K562 (cell line): ENCODE measurements around the gene CLCN6. TPM values are rescaled to one million over a fixed set of nuclear protein-coding genes. Genes with fewer than 3 reads are reported as not detected.

Experiments used
- ARNT ChIP-seq, 2 experiments: fragments of 450-650 bp; IDR thresholded peaks; 2 replicates each; pipeline ENCODE4 v1.6.1; 2016; ENCODE audit warnings: mild to moderate bottlenecking in 1 of 2
- CCAR2 ChIP-seq: fragments of 200-400 bp; formaldehyde crosslinking; IDR thresholded peaks from 2 replicates; pipeline ENCODE4 v1.6.1; 2017; ENCODE audit warnings: mild to moderate bottlenecking, low read depth, low read length
- CREBBP ChIP-seq: IDR thresholded peaks from one replicate; pipeline ENCODE4 v1.6.1; 2012; ENCODE audit warnings: low read depth, mild to moderate bottlenecking, control low read depth, inconsistent platforms, low read length
- CREM ChIP-seq: IDR thresholded peaks from 2 replicates; pipeline ENCODE4 v1.6.1; 2014; ENCODE audit warnings: antibody characterized with exemption, low read depth
- EGR1 ChIP-seq: fragments of 450-650 bp; conservative IDR thresholded peaks from 2 replicates; pipeline ENCODE4 v1.6.1; 2017; ENCODE audit warnings: mild to moderate bottlenecking
- FOXA1 ChIP-seq: fragments of 450-650 bp; IDR thresholded peaks from 2 replicates; pipeline ENCODE4 v1.6.1; 2016; ENCODE audit warnings: mild to moderate bottlenecking, borderline replicate concordance
- FOXA3 ChIP-seq, 2 experiments: fragments of 450-650 bp in 1 of 2; sonication (generic) in 1 of 2; formaldehyde crosslinking; IDR thresholded peaks in 1 of 2; conservative IDR thresholded peaks in 1 of 2; 2 replicates each; pipeline versions ENCODE4 v1.4.0 to v1.8.0; 2020 to 2022; ENCODE audit warnings: mild to moderate bottlenecking in 2 of 2, missing genetic modification reagents in 1 of 2
- HNRNPH1 ChIP-seq: fragments of 200-400 bp; formaldehyde crosslinking; optimal IDR thresholded peaks from 2 replicates; pipeline ENCODE3; 2017; ENCODE audit warnings: low read depth, mild to moderate bottlenecking, low read length, moderate library complexity
- KLF10 ChIP-seq: fragments of 250-450 bp; sonication (Bioruptor Pico); IDR thresholded peaks from 2 replicates; pipeline ENCODE4 v1.6.1; 2021; ENCODE audit warnings: matching md5 sums
- LCOR ChIP-seq: sonication (generic); formaldehyde crosslinking; IDR thresholded peaks from 2 replicates; pipeline ENCODE4 v1.8.0; 2022; ENCODE audit warnings: mild to moderate bottlenecking, missing genetic modification reagents
- MCM5 ChIP-seq: fragments of 450-650 bp; IDR thresholded peaks from 2 replicates; pipeline ENCODE4 v1.6.1; 2016; ENCODE audit warnings: low read depth
- NONO ChIP-seq, 2 experiments: fragments of 200-400 bp in 1 of 2; fragments of 450-650 bp in 1 of 2; formaldehyde crosslinking in 1 of 2; IDR thresholded peaks; 2 replicates each; pipeline ENCODE4 v1.6.1; 2017; ENCODE audit warnings: low read depth in 2 of 2, mild to moderate bottlenecking in 2 of 2, moderate library complexity in 2 of 2, low read length in 1 of 2
- NR2C1 ChIP-seq, 2 experiments: fragments of 450-650 bp; IDR thresholded peaks; 2 replicates each; pipeline ENCODE4 v1.6.1; 2017; ENCODE audit warnings: mild to moderate bottlenecking in 2 of 2, antibody characterized with exemption in 1 of 2, inconsistent platforms in 1 of 2, missing compliant biosample characterization in 1 of 2, missing genetic modification characterization in 1 of 2
- PHF8 ChIP-seq: fragments of 200-600 bp; sonication (generic); IDR thresholded peaks from 2 replicates; pipeline ENCODE4 v1.6.1; 2012; ENCODE audit warnings: mixed run types, mild to moderate bottlenecking, inconsistent platforms, low read length, moderate library complexity, borderline replicate concordance
- PRPF4 ChIP-seq: fragments of 200-400 bp; formaldehyde crosslinking; IDR thresholded peaks from one replicate; pipeline ENCODE4 v1.6.1; 2017; ENCODE audit warnings: low read length, low read depth, mild to moderate bottlenecking; ENCODE audit not compliant: insufficient read depth, poor library complexity, severe bottlenecking
- PTRF ChIP-seq: fragments of 450-650 bp; IDR thresholded peaks from 2 replicates; pipeline ENCODE4 v1.6.1; 2016; ENCODE audit warnings: mild to moderate bottlenecking, missing genetic modification characterization, missing compliant biosample characterization
- PYGO2 ChIP-seq: fragments of 450-650 bp; IDR thresholded peaks from 2 replicates; pipeline ENCODE4 v1.6.1; 2016; ENCODE audit warnings: mild to moderate bottlenecking, missing genetic modification characterization, moderate library complexity, missing compliant biosample characterization
- SMAD2 ChIP-seq: fragments of 150-350 bp; IDR thresholded peaks from 2 replicates; pipeline ENCODE4 v1.6.1; 2014; ENCODE audit warnings: low read depth, mild to moderate bottlenecking, low read length
- SMC3 ChIP-seq: conservative IDR thresholded peaks from 2 replicates; pipeline ENCODE4 v1.6.1; 2011; ENCODE audit warnings: low read depth, low read length, improper control_type of control experiment; ENCODE audit not compliant: insufficient read depth
- TCFL5 ChIP-seq: fragments of 250-450 bp; sonication (Bioruptor Pico); conservative IDR thresholded peaks from 2 replicates; pipeline ENCODE4 v1.6.1; 2021; ENCODE audit warnings: mild to moderate bottlenecking, moderate library complexity, matching md5 sums
- TEAD1 ChIP-seq, 2 experiments: fragments of 450-650 bp in 1 of 2; sonication (generic) in 1 of 2; formaldehyde crosslinking; IDR thresholded peaks; 2 replicates each; pipeline versions ENCODE4 v1.4.0 to v1.8.0; 2020 to 2022; ENCODE audit warnings: mild to moderate bottlenecking in 2 of 2, missing genetic modification reagents in 1 of 2
- XRCC3 ChIP-seq: fragments of 450-650 bp; IDR thresholded peaks from 2 replicates; pipeline ENCODE4 v1.6.1; 2017; ENCODE audit warnings: mild to moderate bottlenecking, moderate library complexity
- ZSCAN29 ChIP-seq: fragments of 450-650 bp; IDR thresholded peaks from 2 replicates; pipeline ENCODE4 v1.6.1; 2017
- polyA plus RNA-seq, 8 experiments: library from polyadenylated mRNA; depleted of rRNA in 4 of 8; stranded (reverse) in 5 of 8; unstranded in 3 of 8; fragments of >200 nt; fragmentation: Nextera tagmentation in 2 of 8; fragmentation: Illumina TruSeq in 1 of 8; extraction: Ambion mirVana in 2 of 8; extraction: Trizol in 1 of 8; gene quantifications; 2 replicates each; pipeline versions ENCODE4 v1.2.1 to v1.2.3, GENCODE V29; 2011 to 2014; ENCODE audit warnings: inconsistent platforms in 1 of 8, missing spikeins in 1 of 8
- total RNA-seq, 7 experiments: library from RNA; depleted of rRNA in 6 of 7; stranded (reverse); fragments of >200 nt in 6 of 7; fragmentation: Illumina TruSeq in 2 of 7; extraction: Trizol in 2 of 7; gene quantifications; 2 replicates each; pipeline versions ENCODE4 v1.2.1 to v1.2.3, GENCODE V29; 2011 to 2021; ENCODE audit warnings: low replicate concordance in 1 of 7
- TF ChIP-seq, protein P1 (sequence below): sonication (generic); formaldehyde crosslinking; IDR thresholded peaks from 2 replicates; pipeline ENCODE4 v1.8.1; 2023; ENCODE audit warnings: mild to moderate bottlenecking, missing genetic modification reagents
- TF ChIP-seq, protein P2 (sequence below), 2 experiments: fragments of 450-650 bp; IDR thresholded peaks; 2 replicates each; pipeline ENCODE4 v1.6.1; 2016

The CLCN6 gene
- total and polyA plus RNA-seq, 9 of the 15 experiments (the other 6 are each of a cell fraction or from before 2014, with no cell fraction given) = 2.0 to 21.8 (median 13.6) TPM

DNA sequence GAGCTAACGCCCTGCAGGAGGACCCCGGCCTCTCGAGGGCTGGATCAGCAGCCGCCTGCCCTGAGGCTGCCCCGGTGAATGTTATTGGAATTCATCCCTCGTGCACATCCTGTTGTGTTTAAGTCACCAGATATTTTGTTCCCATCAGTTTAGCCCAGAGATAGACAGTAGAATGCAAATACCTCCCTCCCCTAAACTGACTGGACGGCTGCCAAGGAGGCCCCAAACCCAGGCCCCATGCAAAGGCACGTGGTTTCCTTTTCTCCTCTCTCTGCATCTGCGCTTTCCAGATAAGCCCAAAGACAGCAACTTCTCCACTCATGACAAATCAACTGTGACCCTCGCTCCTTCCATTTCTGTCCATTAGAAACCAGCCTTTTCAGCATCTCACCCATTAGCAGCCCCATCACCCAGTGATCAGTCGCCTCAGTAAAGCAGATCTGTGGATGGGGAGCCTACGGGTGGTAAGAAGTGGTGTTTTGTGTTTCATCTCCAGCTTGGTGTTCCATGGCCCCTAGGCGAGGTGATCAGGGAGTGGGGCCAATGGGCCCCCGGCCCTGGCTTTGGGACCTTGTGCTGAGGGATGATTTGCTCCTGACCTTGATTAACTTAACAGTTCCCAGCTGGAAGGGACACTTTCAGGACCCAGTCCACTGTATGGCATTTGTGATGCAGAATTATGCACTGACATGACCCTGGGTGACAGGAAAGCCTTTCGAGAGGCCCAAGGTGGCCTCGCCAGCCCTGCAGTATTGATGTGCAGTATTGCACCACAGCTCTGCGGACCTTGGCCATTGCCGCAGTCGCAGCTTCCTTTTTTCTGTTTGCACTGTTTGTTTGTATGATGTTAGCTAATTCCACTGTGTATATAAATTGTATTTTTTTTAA, 36.4 kb downstream of the CLCN6 start (continued):
- TF ChIP-seq NR2C1 (IDR thresholded peaks at IDR 0.05) = peak; percentile 64; the same call in 1 of the 2 replicates
- TF ChIP-seq NR2C1 (tag; IDR thresholded peaks at IDR 0.05) = peak; percentile 79
- no peak for TF ChIP-seq CCAR2
- no peak for TF ChIP-seq SMAD2
- no peak for TF ChIP-seq PTRF
- TF ChIP-seq KLF10 (CRISPR knock-in tag) = no peak
- TF ChIP-seq EGR1 = no peak
- no peak for TF ChIP-seq ZSCAN29
- TF ChIP-seq, protein P1, sequence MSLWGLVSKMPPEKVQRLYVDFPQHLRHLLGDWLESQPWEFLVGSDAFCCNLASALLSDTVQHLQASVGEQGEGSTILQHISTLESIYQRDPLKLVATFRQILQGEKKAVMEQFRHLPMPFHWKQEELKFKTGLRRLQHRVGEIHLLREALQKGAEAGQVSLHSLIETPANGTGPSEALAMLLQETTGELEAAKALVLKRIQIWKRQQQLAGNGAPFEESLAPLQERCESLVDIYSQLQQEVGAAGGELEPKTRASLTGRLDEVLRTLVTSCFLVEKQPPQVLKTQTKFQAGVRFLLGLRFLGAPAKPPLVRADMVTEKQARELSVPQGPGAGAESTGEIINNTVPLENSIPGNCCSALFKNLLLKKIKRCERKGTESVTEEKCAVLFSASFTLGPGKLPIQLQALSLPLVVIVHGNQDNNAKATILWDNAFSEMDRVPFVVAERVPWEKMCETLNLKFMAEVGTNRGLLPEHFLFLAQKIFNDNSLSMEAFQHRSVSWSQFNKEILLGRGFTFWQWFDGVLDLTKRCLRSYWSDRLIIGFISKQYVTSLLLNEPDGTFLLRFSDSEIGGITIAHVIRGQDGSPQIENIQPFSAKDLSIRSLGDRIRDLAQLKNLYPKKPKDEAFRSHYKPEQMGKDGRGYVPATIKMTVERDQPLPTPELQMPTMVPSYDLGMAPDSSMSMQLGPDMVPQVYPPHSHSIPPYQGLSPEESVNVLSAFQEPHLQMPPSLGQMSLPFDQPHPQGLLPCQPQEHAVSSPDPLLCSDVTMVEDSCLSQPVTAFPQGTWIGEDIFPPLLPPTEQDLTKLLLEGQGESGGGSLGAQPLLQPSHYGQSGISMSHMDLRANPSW (CRISPR knock-in tag) = no peak
- no peak for TF ChIP-seq CREBBP
- TF ChIP-seq PYGO2 (tag) = peak; percentile 72; the same call in 1 of the 2 replicates
- peak; percentile 69; the same call in 1 of the 2 replicates for TF ChIP-seq CREM
- no peak for TF ChIP-seq MCM5
- TF ChIP-seq FOXA1 = no peak
- peak; percentile 64 to 95 for TF ChIP-seq ARNT (IDR thresholded peaks at IDR 0.05)
- peak; percentile 82 to 87; a peak in 3 of 4 replicates for TF ChIP-seq TEAD1 (CRISPR knock-in tag; IDR thresholded peaks at IDR 0.05)
- no peak; the same call in 1 of the 2 replicates for TF ChIP-seq SMC3
- TF ChIP-seq PHF8 = no peak
- TF ChIP-seq, protein P2, sequence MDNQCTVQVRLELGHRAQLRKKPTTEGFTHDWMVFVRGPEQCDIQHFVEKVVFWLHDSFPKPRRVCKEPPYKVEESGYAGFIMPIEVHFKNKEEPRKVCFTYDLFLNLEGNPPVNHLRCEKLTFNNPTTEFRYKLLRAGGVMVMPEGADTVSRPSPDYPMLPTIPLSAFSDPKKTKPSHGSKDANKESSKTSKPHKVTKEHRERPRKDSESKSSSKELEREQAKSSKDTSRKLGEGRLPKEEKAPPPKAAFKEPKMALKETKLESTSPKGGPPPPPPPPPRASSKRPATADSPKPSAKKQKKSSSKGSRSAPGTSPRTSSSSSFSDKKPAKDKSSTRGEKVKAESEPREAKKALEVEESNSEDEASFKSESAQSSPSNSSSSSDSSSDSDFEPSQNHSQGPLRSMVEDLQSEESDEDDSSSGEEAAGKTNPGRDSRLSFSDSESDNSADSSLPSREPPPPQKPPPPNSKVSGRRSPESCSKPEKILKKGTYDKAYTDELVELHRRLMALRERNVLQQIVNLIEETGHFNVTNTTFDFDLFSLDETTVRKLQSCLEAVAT (IDR thresholded peaks at IDR 0.05) = no peak
- TF ChIP-seq TCFL5 (CRISPR knock-in tag) = no peak
- no peak for TF ChIP-seq XRCC3
- peak; percentile 99 for TF ChIP-seq LCOR (CRISPR knock-in tag)
- no peak for TF ChIP-seq PRPF4
- peak; percentile 23 to 24; a peak in 1 of 4 replicates for TF ChIP-seq FOXA3 (CRISPR knock-in tag; conservative IDR thresholded peaks at IDR 0.05 in 1 of 2, IDR thresholded peaks at IDR 0.05 in 1 of 2)
- peak in 1 of 2 experiments; percentile 69; a peak in 1 of 4 replicates for TF ChIP-seq NONO (IDR thresholded peaks at IDR 0.05; ENCODE audit: low read depth in 2 of 2, low read length in 1 of 2)
- no peak for TF ChIP-seq HNRNPH1
